ENCODE measurements around the gene PAPPA. TPM values are rescaled to one million over a fixed set of nuclear protein-coding genes. Genes with fewer than 3 reads are reported as not detected.
A peak's percentile ranks its signal among the peaks of the same experiment; 100 is the strongest.

Gene PAPPA
- total and polyA plus RNA-seq, 2 of the 8 experiments (the other 6 are each of a cell fraction or from before 2014, with no cell fraction given): 0.18 to 0.63 TPM

DNA sequence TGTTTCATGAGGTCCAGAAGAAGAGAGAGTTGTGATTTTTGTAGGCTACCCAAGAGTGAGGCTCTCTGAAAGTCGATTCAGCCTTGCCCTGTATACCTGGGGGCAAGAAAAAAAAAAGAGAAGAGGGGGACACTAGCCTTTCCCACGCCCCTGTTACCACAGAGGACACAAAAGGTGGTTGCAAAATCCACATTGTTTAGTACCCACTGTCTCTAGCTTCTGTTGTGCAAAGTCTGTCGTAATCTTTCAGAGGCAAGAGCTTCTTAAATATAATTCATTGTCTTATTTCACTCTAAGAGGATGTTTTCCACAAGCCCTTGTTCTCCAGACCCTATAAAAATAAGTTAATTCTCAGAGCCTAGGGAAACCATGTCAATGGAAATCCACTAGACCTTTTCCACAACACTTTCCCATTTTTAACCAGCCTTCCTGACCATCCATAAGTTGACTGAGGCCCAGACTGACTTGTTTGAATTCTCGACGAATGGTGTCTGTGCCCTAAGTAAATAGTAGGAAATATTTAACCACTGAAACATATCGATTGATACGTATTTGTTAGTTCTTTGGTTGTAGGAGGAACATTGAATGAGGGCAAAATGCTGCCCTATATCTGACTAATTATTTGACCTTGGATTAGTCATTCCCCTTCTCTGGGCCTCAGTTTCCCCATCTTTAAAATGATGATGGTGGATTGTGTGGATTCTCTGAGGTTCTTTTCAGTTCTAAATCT lies 182.7 kb downstream of the PAPPA start:
- H4K20me1 ChIP-seq (replicated peaks in 1 of 2; ENCODE audit: control insufficient read depth in 1 of 2, insufficient read depth in 2 of 2, low read length in 2 of 2): peaks cover 0 to 4% of the 10 kb centered on the region in 2 experiments
- no peak overlapping the region for H2BK5ac ChIP-seq (ENCODE audit: low read depth, low read length)
- no peak overlapping the region for H3K18ac ChIP-seq (ENCODE audit: extremely low read depth, low read length)
- no peak overlapping the region for H2BK15ac ChIP-seq (ENCODE audit: low read length)
- H3K4ac ChIP-seq (replicated peaks; ENCODE audit: insufficient read length, low read depth, low read length): no peak overlapping the region
- H3K4me1 ChIP-seq (replicated peaks in 1 of 4; ENCODE audit: control insufficient read depth in 3 of 4, insufficient read depth in 4 of 4, low read length in 3 of 4): peaks cover 3 to 27% (median 14%) of the 10 kb centered on the region in 4 experiments
- no peak overlapping the region for H3K14ac ChIP-seq (ENCODE audit: insufficient read length)
- no peak overlapping the region for H4K8ac ChIP-seq (ENCODE audit: extremely low read depth, insufficient read depth, low read length)
- no peak overlapping the region for H3K56ac ChIP-seq (replicated peaks; ENCODE audit: insufficient read length, low read depth, low read length)
- peaks cover 51 to 92% (median 82%) of the 10 kb centered on the region in 4 experiments for H3K27me3 ChIP-seq (replicated peaks in 1 of 4; ENCODE audit: control insufficient read depth in 3 of 4, extremely low read depth in 1 of 4, insufficient read depth in 3 of 4, low read length in 3 of 4)
- no peak overlapping the region for H2BK20ac ChIP-seq (ENCODE audit: low read length)
- H3K79me2 ChIP-seq (ENCODE audit: control insufficient read depth in 1 of 2, insufficient read depth in 2 of 2, low read length in 2 of 2): no peaks in the 10 kb centered on the region
- no peak overlapping the region for H2AFZ ChIP-seq (ENCODE audit: low read length)
- no peak overlapping the region for H2AK5ac ChIP-seq (ENCODE audit: low read depth, low read length)
- H3K27ac ChIP-seq (ENCODE audit: low read depth, low read length): no peak overlapping the region
- no peak overlapping the region for H2BK120ac ChIP-seq (replicated peaks; ENCODE audit: low read depth, low read length)
- peak overlapping the region in 1 of 2 experiments; percentile 18; a peak in 1 of 4 replicates for H3K4me2 ChIP-seq (ENCODE audit: insufficient read depth in 1 of 2, low read depth in 2 of 2, low read length in 2 of 2)
- H3K9me3 ChIP-seq (ENCODE audit: insufficient read depth in 2 of 2, low read depth in 1 of 2, low read length in 1 of 2): no peaks in the 10 kb centered on the region
- FAIRE-seq: no peak
- no peak for DNase-seq (ENCODE audit: low read depth in 1 of 2, low spot score in 2 of 2)
- H2BK12ac ChIP-seq (ENCODE audit: low read depth, low read length): no peak overlapping the region
- 86% methylated on average over 7 of the region's 7 CpGs; no CpG with 5 or more reads in 1 of the 2 experiments for WGBS, 2 experiments (ENCODE audit: extremely low coverage in 1 of 2, insufficient coverage in 1 of 2, insufficient read length in 1 of 2, insufficient replicate concordance in 2 of 2, low coverage in 1 of 2, low lambda C conversion rate in 2 of 2, missing lambda C conversion rate in 1 of 2)
- no peak overlapping the region for H4K5ac ChIP-seq (ENCODE audit: insufficient read length, low read depth, low read length)
- ChIA-PET POLR2A (ENCODE audit: partially characterized antibody) (no interaction called here), CTCF (ENCODE audit: partially characterized antibody) (interaction anchor here (0.8 to 2.3 kb wide), 3 partner anchors 16 to 66 kb away, joined by 3 to 5 read pairs (median 3); no protein-coding TSS in a partner anchor)
- H3K23me2 ChIP-seq (ENCODE audit: low read depth, low read length): no peaks in the 10 kb centered on the region
- no peak overlapping the region for H3K9ac ChIP-seq (replicated peaks in 1 of 4; ENCODE audit: extremely low read depth in 1 of 4, low read depth in 3 of 4, low read length in 3 of 4)
- H3K79me1 ChIP-seq (ENCODE audit: low read depth, low read length): no peaks in the 10 kb centered on the region
- no peak overlapping the region for H4K91ac ChIP-seq (replicated peaks; ENCODE audit: insufficient read length, low read length)
- no peak overlapping the region for H3K4me3 ChIP-seq (ENCODE audit: extremely low read depth in 1 of 4, insufficient read depth in 2 of 4, low read depth in 3 of 4, low read length in 4 of 4)
- H3K36me3 ChIP-seq (ENCODE audit: control insufficient read depth in 2 of 4, insufficient read depth in 4 of 4, low read length in 3 of 4): no peaks in the 10 kb centered on the region
- H3K23ac ChIP-seq (ENCODE audit: insufficient read length): no peak overlapping the region
- TF ChIP-seq FOSL1 (IDR thresholded peaks at IDR 0.05; ENCODE audit: insufficient read depth, low read depth, low read length): no peak
- no peak for TF ChIP-seq EGR1 (IDR thresholded peaks at IDR 0.05; ENCODE audit: borderline replicate concordance, low read depth, low read length)
- no peak for TF ChIP-seq SIN3A (conservative IDR thresholded peaks at IDR 0.05 in 1 of 2, IDR thresholded peaks at IDR 0.05 in 1 of 2; ENCODE audit: low read depth in 1 of 2, low read length in 2 of 2)

Measured in H1 (cell line).